NCI-H2227 (cell line): ENCODE results near the gene KLF11.

ENCODE experiments used
- DNase-seq: peaks from one replicate; lab custom pipeline; 2025; ENCODE audit not compliant: unreplicated experiment; lab: John Stamatoyannopoulos, UW

Gene KLF11

DNA sequence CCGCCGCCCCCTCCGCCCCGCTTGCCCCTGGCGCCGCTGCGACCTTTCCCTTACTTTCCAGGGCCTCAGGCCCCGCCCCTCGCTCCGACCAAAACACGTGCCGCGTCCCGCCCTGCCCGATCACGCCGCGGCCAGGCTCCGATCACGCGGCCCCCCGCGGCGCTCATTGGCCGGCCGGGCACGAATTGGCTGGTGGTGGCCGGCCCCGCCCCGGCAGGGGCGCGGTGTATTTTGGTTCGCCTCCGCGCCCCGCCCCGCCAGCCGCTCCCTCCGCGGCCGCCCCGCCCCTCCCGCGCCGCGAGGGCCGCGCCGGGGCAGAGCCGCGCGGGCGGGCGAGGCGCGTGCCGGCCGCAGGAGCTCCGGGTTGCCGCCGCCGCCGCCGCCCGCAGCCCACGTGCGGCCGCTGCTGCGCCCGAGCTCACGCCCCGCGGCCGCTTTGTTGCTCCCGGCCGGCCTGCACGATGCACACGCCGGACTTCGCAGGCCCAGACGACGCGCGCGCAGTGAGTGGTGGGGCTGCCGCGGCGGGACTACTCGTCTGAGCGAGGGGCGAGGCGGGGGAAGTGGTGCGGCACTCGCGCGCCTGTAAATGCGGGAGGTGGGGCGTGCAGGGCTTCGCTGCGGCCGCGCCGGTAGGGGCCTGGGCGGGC lies at the start of gene KLF11:
Gene KLF11, plus strand, starts transcription at position 295 of the 650 bp plus-strand sequence. Its CDS starts 167 bp downstream, at position 462.
- DNase-seq: peak; percentile 98

GRCh38 chr2:9994462-9994861 lies 48.9 kb upstream of the KLF11 start:
- no peak for DNase-seq

GRCh38 chr2:9995059-9995458 lies 48.3 kb upstream of the KLF11 start:
- no peak for DNase-seq

GRCh38 chr2:9996321-9996720 lies 47.0 kb upstream of the KLF11 start:
- no peak for DNase-seq

DNA sequence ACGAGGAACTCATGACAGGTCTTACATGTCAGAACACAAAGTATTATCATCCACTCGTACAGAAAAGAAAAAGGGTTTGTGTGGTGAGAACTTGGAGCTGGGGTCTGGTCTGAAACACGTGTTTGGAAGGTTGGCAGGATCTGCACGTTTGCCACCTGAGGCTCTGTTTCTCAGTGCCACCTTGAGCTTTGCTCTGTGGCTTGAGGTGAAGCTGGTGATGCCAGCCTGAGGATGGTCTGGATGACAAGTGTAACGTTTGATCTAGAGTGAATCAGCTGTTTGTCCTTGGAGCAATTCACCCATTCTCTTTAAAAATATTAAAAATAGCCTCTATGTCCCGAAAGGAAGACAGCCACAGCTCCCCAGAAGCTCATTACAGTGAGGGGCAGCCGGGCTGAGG lies 45.4 kb upstream of the KLF11 start:
- DNase-seq: no peak

DNA sequence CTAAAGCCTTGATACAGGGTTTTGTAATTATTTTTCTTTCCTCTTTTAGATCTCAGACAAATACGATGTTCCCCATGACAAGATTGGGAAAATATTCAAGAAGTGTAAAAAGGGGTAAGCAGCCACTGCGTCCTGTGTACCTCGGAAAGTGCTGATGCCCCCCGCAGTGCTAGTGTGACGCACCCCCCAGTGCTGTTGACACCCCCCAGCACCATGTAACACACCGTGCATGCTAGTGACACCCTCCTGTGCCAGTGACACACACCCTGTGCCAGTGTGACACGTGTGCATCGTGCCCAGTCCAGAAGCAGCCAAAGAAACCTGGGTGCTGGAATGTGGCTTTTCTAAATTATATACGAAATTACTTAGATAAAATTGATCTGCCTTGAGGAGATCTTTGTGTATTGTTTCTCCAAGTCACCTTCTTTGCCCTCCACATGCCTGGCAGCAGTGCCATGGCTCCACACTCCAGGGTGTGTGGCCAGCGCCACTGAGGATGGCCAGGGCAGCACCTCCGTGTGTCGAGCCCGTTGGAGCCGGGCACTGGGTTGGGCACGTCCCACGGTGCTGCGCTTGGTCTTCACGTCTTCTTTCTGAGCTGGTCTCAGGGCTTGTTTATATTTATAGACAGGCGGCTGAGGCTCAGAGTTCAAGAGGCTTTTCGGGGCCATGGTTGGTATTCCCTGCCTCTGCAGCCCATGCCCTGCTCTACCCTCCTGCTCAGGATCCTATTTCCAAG lies 44.3 kb upstream of the KLF11 start:
- no peak for DNase-seq

DNA sequence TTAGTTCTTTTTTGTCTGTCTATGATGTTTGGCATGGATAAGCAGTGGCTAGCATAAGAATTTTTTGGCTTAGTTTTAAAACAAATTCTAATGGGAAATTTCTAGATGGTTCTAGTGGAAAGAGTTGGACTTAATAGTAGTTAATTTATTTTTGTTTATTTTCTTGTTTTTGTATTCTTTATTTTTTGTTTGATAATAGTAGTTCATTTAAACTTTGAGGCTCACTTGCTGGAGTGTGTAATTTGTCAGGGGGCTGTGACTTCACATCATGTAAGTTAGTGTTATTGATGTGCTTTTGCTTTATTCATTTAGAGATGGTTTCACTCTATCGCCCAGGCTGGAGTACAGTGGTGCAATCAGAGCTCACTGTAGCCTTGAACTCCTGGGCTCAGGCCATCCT lies 43.7 kb upstream of the KLF11 start:
- DNase-seq: no peak

GRCh38 chr2:10000541-10000940 lies 42.8 kb upstream of the KLF11 start:
- DNase-seq: no peak

DNA sequence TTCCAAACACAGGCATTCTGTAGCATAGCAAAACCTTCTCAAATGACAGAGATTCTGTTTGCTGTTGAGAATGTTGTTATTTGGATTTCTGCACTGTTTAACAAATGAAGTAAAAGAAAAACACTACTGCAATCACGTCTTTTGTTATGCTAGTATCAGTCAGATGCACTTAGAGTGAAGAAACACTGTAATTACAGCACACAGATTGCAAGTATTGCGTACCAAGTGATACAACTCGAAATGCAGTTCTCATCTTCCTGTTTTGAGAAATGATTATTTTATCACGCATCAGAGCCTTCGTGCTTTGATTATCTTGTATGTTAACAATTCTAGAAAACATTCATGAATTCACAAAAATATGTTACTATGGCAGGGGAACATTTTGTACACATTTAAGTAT lies 41.8 kb upstream of the KLF11 start:
- peak; percentile 31 for DNase-seq

GRCh38 chr2:10002109-10002508 lies 41.2 kb upstream of the KLF11 start:
- no peak for DNase-seq

GRCh38 chr2:10002681-10003080 lies 40.7 kb upstream of the KLF11 start:
- DNase-seq: no peak

DNA sequence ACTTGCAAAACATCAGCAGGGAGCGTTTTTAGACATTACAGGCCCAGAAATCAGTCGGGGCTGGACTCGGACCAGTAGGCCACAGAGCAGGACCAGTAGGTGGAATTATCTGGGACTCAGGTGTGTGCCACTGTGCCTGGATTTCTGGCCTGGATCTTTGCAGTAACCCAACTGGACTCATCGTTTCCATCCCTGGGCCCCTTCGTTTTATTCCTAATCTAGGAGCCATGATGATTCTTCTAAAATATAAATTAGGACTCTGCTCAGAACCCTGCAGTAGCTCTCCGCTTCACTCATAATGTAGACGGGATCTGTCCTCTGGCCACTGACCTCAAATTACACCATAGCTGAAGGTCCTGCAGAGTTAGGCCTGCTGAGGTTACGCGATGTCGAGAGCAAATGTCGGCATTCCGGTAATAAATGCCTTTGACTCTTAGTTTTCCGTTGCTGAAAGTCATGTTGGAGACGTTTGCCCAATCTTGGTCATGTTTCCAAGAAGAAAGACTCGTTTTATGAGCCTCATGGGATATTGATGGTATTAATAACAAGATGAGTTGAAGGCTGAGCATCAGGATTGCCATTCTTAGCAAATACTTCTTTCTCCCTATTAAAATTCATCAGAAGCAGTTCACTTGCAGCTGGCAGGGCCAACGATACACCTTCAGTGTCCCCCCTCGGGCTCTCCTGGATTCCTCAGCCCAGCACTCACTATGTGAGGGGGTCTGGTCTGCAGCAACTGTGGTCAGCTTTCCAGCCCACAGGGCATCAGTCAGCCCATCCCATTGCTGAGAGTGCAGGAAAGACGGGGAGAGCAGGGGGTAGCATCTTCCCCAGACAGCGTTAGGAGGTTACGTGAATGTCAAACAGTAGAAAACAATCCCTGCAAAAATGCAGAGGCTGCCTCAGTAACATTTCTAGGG lies 39.9 kb upstream of the KLF11 start:
- no peak for DNase-seq

DNA sequence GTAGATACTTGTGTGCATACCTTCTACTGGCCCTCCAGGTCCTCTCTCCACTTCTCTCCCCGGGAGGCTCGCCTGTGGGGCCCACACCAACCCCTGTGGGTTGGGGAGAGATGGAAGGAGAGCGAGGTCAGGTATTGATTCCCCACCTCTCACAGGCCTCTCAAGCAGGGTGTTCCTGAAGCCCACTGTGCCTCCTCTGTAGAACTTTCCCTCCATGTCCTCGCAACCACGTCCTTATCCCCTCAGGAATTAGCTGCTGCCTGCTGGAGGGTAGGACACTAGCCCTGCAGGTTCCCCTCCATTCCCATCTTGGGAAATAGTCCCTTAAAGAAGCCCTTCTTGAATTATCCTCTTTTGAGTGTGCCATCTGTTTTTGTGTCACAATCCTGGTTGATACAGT lies 38.9 kb upstream of the KLF11 start:
- DNase-seq: no peak

DNA sequence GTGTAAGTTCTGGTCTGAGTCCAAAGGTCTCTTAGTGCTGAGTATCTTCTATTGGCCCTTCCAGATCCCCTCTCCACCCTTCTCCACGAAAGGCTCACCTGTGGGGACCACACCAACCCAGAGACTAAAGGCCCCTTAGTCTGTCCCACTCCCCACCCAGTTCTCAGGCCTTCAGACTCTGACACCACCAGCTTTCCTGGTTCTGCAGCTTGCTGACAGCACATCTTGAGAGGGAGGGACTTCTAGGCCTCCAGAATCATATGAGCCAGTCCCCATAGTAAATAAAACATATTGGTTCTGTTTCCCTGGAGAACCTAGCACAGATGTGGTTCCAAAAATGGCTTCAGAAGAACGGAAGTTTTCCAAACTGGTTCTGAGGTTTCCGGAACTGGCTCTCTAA lies 38.5 kb upstream of the KLF11 start:
- no peak for DNase-seq

DNA sequence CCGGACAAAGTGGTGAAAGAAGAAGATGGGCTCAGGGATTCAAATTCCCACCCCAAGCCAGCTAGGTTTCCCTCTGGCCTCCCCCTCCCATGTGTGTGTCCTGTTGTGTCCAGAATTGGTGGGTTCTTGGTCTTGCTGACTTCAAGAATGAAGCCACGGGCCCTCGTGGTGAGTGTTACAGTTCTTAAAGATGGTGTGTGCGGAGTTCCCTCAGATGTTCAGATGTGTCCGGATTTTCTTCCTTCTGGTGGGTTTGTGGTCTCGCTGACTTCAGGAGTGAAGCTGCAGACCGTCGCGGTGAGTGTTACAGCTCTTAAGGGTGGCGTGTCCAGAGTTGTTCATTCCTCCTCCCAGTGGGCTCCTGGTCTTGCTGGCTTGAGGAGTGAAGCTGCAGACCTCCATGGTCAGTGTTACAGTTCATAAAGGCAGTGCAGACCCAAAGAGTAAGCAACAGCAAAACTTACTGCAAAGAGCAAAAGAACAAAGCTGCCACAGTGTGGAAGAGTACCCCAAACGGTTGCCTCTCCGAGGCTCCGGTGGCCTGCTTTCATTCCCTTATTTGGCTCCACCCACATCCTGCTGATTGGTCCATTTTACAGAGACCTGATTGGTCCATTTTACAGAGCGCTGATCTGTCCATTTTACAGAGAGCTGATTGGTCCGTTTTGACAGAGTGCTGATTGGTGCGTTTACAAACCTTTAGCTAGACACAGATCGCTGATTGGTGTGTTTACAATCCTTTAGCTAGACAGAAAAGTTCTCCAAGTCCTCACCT lies 37.7 kb upstream of the KLF11 start:
- no peak for DNase-seq

DNA sequence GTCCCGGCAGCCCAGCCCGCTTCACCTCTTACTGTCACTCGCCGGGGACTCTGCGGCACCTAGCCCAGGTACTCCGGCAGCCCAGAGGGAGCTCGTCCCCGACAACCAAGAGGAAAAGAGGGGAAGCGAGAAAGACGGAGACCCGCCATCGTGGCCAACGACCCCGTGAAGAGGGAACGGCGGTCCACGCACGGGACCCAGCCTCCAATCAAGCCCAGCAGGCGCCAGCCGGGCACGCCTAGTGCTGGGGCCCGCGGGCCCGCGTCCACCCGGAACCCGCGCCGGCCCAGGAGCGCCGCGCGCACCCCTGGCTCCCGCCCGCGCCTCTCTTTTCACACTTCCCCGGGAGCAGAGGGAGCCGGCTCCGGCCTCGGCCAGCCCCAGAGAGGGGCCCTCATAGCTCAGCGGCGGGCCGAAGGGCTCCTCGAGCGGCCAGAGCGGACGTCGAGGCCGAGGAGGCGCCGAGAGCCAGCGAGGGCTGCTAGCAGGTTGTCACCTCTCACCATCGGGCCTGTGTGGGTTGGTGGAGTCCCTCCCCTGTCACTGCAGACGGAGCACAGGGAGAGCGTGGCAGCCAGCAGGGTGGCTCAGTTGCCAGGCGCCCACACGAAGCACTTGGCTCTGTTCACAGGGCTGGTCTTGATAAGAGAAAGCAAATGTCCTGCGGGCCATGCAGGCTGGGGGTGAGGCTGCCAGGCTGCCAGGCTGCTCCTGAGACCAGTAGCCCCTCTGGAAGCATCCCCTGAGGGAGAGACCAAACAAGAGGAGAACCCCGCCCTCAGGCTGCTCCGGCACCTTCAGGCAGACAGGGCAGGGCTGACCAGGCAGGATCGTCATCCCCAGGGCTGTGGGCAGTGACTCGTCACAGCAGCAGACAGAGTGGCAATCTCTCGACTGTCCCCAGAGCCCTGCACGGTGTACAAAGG lies 36.9 kb upstream of the KLF11 start:
- DNase-seq: no peak

DNA sequence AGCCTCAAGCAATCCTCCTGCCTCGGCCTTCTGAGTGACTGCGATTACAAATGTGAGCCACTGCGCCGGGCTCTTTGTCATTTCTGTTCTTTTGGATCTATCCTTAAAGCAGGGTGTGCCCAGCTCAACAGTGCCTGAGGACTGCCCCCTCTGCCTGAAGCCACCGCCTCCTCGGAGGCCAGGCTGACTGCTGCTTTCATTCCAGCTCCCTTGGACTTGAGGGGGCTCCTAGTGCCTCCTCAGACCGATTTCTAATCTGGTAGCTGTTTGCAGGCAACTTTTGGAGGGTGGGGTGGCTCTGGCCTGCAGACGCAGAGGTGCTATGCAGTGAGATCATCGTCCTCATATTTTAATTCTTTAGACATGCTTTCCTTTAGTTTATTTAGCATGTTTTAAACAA lies 35.9 kb upstream of the KLF11 start:
- DNase-seq: no peak

DNA sequence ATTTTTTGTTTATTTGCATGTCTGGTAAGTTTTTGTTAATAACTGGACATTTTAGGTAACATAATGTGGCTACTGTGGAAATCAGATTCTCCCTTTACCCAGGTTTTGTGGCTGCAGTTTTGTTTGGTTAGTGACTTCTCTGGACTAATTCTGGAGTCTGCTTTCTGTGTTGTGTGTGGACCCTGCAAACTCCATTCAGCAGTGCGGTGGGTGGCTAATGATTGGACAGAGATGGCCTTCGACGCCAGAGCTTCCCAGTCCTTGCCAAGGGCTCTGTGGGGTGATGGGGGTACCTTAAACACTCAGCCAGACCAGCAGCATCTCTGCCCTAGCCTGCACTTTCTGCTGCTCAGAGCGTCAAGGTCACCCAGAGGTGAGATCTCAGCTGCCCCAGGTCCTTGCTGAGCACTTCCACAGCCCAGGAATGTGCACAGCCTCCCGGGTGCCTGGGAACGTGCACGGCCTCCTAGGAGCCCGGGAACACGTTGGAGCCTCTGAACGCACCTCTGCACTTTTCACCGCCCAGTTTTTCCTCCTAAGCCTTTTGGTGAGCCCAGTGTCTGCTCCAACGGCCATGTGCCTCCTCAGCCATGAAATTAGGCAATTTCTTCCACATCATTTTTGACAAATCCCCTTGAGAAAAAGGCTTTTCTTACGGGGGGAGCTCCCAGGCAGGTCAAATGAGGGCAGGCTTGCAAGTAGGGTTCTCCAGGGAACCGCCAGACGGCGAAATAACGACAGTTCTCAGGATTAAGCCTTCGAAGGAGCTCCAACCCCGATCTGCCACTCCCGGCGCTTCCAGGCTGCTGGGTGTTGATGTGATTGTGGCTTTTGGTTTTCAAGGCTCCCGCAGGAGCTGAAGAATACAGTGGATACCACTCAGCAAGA lies 35.2 kb upstream of the KLF11 start:
- no peak for DNase-seq

DNA sequence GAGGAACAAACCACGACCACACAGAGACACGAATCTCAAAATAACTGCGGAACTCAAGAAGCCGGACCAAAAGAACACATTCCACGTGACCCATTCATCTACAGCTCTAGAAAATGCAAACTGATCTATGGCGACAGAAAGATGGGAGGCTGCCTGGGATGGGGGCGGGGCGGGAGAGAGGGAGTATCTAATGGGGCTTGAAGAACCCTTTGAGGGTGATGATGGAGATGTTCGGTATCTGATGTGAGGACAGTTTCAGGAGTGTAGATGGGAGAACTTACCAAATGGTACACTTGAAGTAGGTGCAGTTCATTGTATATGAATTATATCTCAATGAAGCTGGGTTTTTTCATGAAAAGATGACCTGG lies 34.6 kb upstream of the KLF11 start:
- no peak for DNase-seq
